ENCODE data around the gene NSL1.

GRCh38 chr1:212760126-212760823 is 31.3 kb downstream of the NSL1 start:
- TF ChIP-seq E2F1 (CRISPR knock-in tag; IDR thresholded peaks at IDR 0.05) (no peak), AFF1 (IDR thresholded peaks at IDR 0.05; ENCODE audit: low read depth in 1 of 2, partially characterized antibody in 2 of 2) (no peak), JUN (IDR thresholded peaks at IDR 0.05; ENCODE audit: borderline replicate concordance, low read depth, low read length) (no peak), JUN (CRISPR knock-in tag; IDR thresholded peaks at IDR 0.05; ENCODE audit: borderline replicate concordance) (no peak)

Data from K562 (cell line).